ENCODE measurements around the gene ASCL1. TPM values are rescaled to one million over a fixed set of nuclear protein-coding genes. Genes with fewer than 3 reads are reported as not detected.

Gene ASCL1
- total RNA-seq, 1 donor from 2014 or later = not detected

DNA sequence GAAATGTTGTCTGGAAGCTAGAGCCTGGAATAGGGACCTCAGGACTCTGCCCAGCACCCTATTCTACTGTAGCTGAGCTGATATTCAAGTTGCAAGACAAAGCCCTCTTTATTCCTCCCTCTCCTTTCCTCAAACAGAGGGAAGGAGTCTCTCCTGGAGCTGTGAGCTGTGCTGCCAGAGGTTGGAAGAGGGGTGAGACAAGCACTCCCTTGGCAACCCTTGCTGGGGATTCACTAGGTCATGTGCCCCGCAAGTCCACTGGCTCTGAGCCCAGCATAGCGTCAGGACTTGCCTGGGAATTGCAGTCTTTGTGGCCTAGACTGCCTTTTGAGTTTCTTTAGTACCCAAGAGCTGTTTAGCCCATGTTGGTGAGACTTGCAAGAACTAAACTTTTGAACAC lies 11.4 kb upstream of the ASCL1 start:
- Histone ChIP-seq H3K27ac (no peak overlapping the region), H3K9me3 (no peaks in the 10 kb centered on the region), H3K4me1 (no peaks in the 10 kb centered on the region), H3K4me3 (no peak overlapping the region), H3K36me3 (no peaks in the 10 kb centered on the region), H3K27me3 (no peaks in the 10 kb centered on the region)
- intact Hi-C loops (cut with DNase I) = loop anchor here (5.0 kb wide), 1 partner anchor 601 kb away; no protein-coding TSS in a partner anchor
- no peak for DNase-seq (ENCODE audit: low spot score in 2 of 2)
- TF ChIP-seq, protein P1, sequence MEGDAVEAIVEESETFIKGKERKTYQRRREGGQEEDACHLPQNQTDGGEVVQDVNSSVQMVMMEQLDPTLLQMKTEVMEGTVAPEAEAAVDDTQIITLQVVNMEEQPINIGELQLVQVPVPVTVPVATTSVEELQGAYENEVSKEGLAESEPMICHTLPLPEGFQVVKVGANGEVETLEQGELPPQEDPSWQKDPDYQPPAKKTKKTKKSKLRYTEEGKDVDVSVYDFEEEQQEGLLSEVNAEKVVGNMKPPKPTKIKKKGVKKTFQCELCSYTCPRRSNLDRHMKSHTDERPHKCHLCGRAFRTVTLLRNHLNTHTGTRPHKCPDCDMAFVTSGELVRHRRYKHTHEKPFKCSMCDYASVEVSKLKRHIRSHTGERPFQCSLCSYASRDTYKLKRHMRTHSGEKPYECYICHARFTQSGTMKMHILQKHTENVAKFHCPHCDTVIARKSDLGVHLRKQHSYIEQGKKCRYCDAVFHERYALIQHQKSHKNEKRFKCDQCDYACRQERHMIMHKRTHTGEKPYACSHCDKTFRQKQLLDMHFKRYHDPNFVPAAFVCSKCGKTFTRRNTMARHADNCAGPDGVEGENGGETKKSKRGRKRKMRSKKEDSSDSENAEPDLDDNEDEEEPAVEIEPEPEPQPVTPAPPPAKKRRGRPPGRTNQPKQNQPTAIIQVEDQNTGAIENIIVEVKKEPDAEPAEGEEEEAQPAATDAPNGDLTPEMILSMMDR (IDR thresholded peaks at IDR 0.05) = no peak

DNA sequence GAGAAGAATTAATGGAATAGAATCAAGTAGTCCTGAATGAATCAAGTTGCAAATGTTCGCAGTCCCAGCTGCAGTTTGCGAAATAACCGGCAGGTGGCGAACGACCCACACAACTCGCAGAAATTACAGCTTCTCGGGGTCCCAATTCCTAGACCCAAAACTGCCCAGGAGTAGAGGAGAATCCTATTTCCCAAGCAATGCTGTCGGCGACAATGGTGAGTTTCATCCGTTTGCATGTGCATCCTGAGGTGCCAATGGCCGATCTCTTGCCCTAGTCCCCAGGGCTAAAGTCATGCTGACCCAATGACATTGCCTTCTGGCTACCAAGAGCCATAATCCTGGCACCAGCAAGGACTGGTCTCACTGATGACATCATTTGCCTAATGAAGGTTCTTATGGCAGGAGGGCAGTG lies 8.5 kb upstream of the ASCL1 start:
- no peak overlapping the region for H3K27ac ChIP-seq
- H3K27me3 ChIP-seq = no peaks in the 10 kb centered on the region
- no peaks in the 10 kb centered on the region for H3K4me1 ChIP-seq
- TF ChIP-seq, protein P1 (IDR thresholded peaks at IDR 0.05) = peak; percentile 25 to 64 (median 35)
- intact Hi-C loops (cut with DNase I) = loop anchor here (5.0 kb wide), 1 partner anchor 598 kb away; no protein-coding TSS in a partner anchor
- no peaks in the 10 kb centered on the region for H3K9me3 ChIP-seq
- H3K36me3 ChIP-seq = no peaks in the 10 kb centered on the region
- DNase-seq (ENCODE audit: low spot score in 2 of 2) = no peak
- H3K4me3 ChIP-seq = no peak overlapping the region

DNA sequence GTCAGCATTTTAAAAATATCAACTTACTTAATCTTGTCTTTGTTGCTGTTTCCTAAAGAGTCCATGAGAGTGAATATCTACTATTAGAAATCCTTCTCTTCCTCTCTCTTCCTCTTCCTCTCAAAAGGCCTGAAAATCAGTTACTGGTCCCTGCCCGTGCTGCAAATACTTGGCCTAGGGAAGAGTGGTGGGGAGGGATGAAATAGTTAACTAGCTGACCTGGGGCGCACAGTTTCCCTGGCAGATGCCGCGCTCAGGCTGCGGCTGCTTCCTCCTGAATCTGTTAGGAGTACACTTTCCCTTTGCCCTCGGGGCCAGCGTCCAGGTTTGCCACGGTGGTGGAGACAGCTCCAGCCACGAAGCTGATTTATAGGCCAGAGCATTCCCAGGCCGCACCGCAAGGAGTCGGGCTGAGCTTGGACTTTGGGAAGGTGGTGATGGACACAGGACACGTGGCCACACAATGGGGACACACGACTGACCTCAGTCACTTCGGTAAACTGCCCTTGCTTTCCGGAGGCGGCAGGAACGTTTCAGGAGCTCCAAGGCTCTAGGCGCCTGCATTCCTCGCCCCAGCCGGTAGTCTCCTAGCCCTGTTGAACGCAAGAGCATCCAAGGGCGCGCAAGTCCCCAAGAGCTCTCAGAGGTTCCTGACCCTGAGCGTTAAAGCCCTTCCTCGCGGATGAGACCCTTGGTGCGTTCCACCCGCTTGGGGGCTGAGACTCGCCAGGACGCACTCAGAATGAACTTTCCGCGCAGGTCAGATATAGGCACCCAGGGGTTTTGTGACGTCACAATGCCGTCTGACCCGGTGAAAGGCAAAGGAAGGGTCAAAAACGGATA lies 7.1 kb upstream of the ASCL1 start:
- Histone ChIP-seq H3K9me3 (no peaks in the 10 kb centered on the region), H3K36me3 (no peaks in the 10 kb centered on the region), H3K4me3 (no peak overlapping the region), H3K27ac (no peak overlapping the region), H3K4me1 (no peaks in the 10 kb centered on the region), H3K27me3 (no peaks in the 10 kb centered on the region)
- intact Hi-C loops (cut with DNase I) = no loop called here
- TF ChIP-seq, protein P1 (IDR thresholded peaks at IDR 0.05) = no peak
- no peak for DNase-seq (ENCODE audit: low spot score in 2 of 2)

DNA sequence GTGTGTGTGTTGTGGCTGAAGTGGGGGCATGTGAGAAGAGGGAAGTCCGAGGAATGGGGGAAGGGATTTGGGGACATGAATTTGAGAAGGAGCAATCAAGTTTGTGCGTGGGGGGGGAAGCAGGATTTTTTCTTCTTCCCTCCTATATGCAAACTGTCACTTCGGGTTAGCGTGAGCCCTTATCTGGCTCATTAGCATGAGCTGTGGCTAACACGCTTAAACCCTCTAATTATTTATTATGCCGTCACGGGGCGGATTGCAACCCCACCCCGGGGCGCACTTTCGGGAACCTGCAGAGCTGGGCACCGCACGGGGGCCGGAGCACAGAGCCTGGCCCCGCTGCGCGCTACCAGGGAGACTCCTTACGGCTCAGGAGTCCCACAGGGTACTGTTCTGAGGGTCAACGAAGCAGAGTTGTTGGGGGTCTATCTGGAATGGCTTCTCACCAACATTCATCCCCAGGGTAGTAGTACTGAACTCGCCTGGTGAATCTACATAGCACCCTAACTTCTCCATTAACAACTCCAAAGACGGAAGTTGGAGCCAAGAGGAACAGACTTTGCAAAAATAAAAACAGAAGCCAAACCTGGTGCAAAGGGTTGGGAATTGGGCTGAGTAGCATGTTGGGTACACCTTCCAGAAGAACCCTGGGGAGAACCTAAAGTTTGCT lies 6.4 kb upstream of the ASCL1 start:
- H3K9me3 ChIP-seq = no peaks in the 10 kb centered on the region
- H3K4me1 ChIP-seq = no peaks in the 10 kb centered on the region
- H3K4me3 ChIP-seq = no peak overlapping the region
- no peaks in the 10 kb centered on the region for H3K27me3 ChIP-seq
- intact Hi-C loops (cut with DNase I) = no loop called here
- TF ChIP-seq, protein P1 (IDR thresholded peaks at IDR 0.05) = no peak
- H3K36me3 ChIP-seq = no peaks in the 10 kb centered on the region
- no peak for DNase-seq (ENCODE audit: low spot score in 2 of 2)
- H3K27ac ChIP-seq = no peak overlapping the region

DNA sequence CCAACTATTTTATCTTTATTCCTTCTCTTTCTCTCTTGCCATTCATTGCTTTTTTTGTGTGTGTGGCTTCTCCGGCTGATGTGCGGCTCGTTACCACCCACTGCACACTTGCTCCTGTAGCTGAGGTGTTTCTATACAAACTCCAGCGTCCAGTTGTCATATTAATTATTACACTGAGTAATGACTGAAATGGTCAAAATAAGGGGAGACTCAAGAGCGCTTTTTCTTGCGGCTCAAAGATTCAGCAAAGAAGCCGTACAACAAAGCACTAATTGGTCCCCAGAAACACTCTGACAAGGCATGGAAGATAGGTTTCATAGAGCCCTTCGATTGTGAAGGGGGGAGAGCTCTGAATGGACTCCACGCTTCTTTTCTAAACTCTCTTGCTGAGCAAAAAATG lies 5.6 kb upstream of the ASCL1 start:
- Histone ChIP-seq H3K36me3 (no peaks in the 10 kb centered on the region), H3K9me3 (no peaks in the 10 kb centered on the region), H3K27me3 (no peaks in the 10 kb centered on the region), H3K27ac (no peak overlapping the region), H3K4me3 (no peak overlapping the region), H3K4me1 (no peaks in the 10 kb centered on the region)
- TF ChIP-seq, protein P1 (IDR thresholded peaks at IDR 0.05) = no peak
- intact Hi-C loops (cut with DNase I) = no loop called here
- no peak for DNase-seq (ENCODE audit: low spot score in 2 of 2)
